ENCODE data around the gene RBM19. TPM values are rescaled to one million over a fixed set of nuclear protein-coding genes. Genes with fewer than 3 reads are reported as not detected.

Gene RBM19
- total and polyA plus RNA-seq, 12 donors: 13.3 to 26.6 (median 16.2) TPM

DNA sequence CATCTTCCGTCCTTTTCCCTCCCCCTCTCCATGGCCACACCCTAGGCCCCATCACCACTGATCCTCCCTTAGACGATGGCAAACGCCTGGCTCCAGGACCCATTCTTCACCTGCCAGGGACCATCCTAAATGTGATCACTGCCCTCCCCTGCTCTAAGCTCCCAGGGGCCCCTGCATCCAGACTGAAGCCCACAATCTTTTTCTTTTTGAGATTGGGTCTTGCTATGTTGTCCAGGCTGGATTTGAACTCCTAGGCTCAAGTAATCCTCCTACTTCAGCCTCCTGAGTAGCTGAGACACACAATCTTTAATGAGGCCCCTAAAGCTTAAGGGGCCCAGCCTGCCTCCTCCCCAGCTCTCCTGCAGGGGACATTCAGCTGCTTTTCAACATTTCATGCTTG lies 15.3 kb downstream of the RBM19 start:
- WGBS, 2 donors: 90% methylated on average over 3 of the region's 3 CpGs
- TF ChIP-seq, protein P1, sequence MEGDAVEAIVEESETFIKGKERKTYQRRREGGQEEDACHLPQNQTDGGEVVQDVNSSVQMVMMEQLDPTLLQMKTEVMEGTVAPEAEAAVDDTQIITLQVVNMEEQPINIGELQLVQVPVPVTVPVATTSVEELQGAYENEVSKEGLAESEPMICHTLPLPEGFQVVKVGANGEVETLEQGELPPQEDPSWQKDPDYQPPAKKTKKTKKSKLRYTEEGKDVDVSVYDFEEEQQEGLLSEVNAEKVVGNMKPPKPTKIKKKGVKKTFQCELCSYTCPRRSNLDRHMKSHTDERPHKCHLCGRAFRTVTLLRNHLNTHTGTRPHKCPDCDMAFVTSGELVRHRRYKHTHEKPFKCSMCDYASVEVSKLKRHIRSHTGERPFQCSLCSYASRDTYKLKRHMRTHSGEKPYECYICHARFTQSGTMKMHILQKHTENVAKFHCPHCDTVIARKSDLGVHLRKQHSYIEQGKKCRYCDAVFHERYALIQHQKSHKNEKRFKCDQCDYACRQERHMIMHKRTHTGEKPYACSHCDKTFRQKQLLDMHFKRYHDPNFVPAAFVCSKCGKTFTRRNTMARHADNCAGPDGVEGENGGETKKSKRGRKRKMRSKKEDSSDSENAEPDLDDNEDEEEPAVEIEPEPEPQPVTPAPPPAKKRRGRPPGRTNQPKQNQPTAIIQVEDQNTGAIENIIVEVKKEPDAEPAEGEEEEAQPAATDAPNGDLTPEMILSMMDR (IDR thresholded peaks at IDR 0.05): no peak

DNA sequence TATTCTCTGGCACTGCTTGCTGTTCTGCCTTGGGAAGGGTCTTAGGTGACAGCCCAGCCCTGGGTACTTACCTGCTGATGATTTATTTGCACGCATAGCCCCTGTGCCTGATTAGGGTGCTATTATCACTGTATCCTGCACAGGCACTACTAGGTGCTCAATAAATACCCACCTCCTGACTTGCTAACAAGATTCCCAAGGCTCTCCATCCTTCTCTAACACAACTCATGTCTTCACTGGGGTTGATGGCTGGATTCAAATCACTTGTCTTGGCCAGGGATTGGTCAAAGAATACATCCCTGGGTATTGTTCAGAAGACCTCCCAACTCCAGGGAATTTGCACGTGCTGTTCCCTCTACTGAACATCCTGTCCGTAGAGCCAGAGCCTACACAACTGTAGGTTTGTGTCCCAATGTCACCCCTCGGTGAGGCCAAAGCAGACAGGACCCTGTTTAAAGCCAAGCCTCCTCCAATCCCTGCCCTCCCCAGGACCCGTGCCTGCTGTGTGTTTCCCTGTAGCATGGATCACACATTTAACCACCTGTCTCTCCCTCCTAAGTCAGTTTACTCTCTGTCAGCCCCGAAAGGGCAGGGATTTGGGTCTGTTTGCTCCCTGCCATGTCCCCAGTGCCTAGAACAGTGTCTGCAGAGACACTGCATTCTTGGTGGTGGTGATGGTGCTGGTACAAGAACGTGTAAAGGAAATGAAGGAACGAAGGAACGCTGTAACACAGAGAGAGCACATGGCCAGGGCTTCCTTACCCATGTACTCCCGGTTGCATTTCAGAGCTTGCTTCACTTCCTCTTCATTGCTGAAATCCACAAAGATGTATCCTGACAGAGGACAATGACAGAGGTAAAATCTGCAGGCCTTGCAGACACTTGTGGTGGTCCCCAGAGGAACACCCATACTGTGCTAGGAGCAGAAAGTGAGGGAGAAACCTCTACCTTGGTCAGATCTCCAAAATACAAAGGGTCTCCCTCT lies 16.5 kb downstream of the RBM19 start:
- DNase-seq (no peak), ATAC-seq (no peak)
- Histone ChIP-seq H3K9me3 (no peaks in the 10 kb centered on the region), H3K27ac (no peak overlapping the region), H3K4me3 (no peak overlapping the region), H3K4me1 (no peaks in the 10 kb centered on the region), H3K36me3 (peaks cover 0 to 99% (median 44%) of the 10 kb centered on the region in 9 donors), H3K27me3 (no peaks in the 10 kb centered on the region)
- WGBS, 2 donors: 87 to 91% methylated on average over 10 of the region's 10 CpGs
- intact Hi-C loops (cut with DNase I): no loop called here
- TF ChIP-seq, protein P1 (IDR thresholded peaks at IDR 0.05): no peak

More for the DNA sequence above, 15.3 kb downstream of the RBM19 start:
- no peaks in the 10 kb centered on the region for H3K9me3 ChIP-seq
- H3K4me1 ChIP-seq: no peaks in the 10 kb centered on the region
- intact Hi-C loops (cut with DNase I): no loop called here
- no peak overlapping the region for H3K27ac ChIP-seq
- ATAC-seq (no peak), DNase-seq (no peak)
- H3K36me3 ChIP-seq: peaks cover 0 to 99% (median 53%) of the 10 kb centered on the region in 9 donors
- no peaks in the 10 kb centered on the region for H3K27me3 ChIP-seq
- no peak overlapping the region for H3K4me3 ChIP-seq

DNA sequence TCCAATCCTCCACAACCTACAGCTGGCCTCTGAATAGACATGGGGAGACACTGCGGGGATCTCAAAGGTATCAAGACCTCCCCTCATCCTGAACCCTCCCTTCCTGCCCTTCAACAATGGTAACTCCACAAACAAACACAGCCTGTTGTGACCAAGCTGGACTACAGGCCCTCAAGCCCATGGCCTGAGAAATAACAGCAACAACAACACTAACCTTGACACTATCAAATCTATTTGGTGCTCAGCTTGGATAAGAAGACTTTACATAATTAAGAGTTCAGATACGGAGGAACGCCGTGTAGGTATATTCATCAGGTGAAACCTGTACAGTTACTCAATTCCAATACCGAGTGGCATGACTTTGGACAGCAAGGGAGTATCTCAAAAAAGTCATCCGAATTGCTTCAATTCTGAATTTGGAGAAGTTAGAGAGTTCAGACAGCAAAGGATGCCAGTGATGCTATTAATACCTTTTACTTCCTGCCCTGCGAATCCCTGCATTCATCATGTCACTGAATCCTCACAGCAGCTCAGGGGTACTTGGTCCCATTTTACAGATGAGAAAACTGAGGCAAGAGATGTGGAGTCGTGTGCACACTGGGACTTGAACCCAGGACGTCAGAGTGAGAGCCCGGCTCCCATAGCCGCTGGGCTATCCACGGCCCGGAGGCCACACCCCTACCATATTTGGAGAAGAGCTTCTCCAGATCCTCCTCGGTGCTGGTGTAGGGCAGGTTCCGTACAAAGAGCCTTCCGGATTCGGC lies 17.8 kb downstream of the RBM19 start:
- Histone ChIP-seq H3K4me1 (no peaks in the 10 kb centered on the region), H3K36me3 (peaks cover 0 to 99% (median 47%) of the 10 kb centered on the region in 9 donors), H3K9me3 (no peaks in the 10 kb centered on the region), H3K4me3 (no peak overlapping the region), H3K27me3 (no peaks in the 10 kb centered on the region), H3K27ac (no peak overlapping the region)
- TF ChIP-seq, protein P1 (IDR thresholded peaks at IDR 0.05): no peak
- intact Hi-C loops (cut with DNase I): no loop called here
- DNase-seq (no peak), ATAC-seq (no peak)
- 90 to 95% methylated on average over 17 of the region's 17 CpGs for WGBS, 2 donors

DNA sequence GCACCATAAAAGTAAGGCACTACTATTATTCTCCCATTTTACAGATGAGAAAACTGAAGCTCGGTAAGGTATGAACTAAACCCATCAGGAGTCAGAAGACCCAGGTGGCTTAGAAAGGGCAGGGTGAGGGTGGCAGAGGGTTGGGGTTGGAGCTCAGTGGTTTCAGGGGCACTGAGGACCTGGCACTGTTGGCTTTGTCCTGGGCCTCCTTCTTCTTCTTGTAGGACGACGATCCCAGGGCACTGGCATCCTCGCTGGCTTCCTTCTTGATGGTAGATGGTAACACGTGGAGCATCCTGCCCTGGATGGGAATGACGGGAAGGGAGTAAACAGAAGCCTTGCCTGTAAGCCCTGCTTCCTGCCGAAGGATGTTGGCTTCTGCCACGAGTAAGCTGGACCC lies 19.9 kb downstream of the RBM19 start:
- Histone ChIP-seq H3K27me3 (no peaks in the 10 kb centered on the region), H3K9me3 (no peaks in the 10 kb centered on the region), H3K36me3 (peaks cover 0 to 99% (median 46%) of the 10 kb centered on the region in 9 donors), H3K4me1 (no peaks in the 10 kb centered on the region), H3K4me3 (no peak overlapping the region), H3K27ac (no peak overlapping the region)
- WGBS, 2 donors: 93 to 96% methylated on average over 8 of the region's 8 CpGs
- ATAC-seq (no peak), DNase-seq (no peak)
- intact Hi-C loops (cut with DNase I): no loop called here
- TF ChIP-seq, protein P1 (IDR thresholded peaks at IDR 0.05): no peak

Measured in heart right ventricle (tissue), 16 donors.